Osteocyte (in vitro differentiated cells): ENCODE data around the gene SLC31A2. TPM values are rescaled to one million over a fixed set of nuclear protein-coding genes. Genes with fewer than 3 reads are reported as not detected.

Experiments
- DNase-seq: peaks from one replicate; pipeline ENCODE4 v3.0.0; 2021; ENCODE audit warnings: mixed read lengths; ENCODE audit not compliant: unreplicated experiment; ENCODE audit errors: extremely low spot score
- H3K27ac Mint-ChIP-seq: one replicate; pipeline ENCODE4 v1.8.0; 2021; ENCODE audit warnings: mild to moderate bottlenecking, mixed read lengths; ENCODE audit not compliant: unreplicated experiment
- H3K27me3 Mint-ChIP-seq: one replicate; pipeline ENCODE4 v1.8.0; 2021; ENCODE audit warnings: mixed read lengths; ENCODE audit not compliant: unreplicated experiment
- H3K36me3 Mint-ChIP-seq: one replicate; pipeline ENCODE4 v1.8.0; 2021; ENCODE audit warnings: mixed read lengths; ENCODE audit not compliant: unreplicated experiment
- H3K4me1 Mint-ChIP-seq: one replicate; pipeline ENCODE4 v1.8.0; 2021; ENCODE audit warnings: mixed read lengths; ENCODE audit not compliant: unreplicated experiment
- H3K4me3 Mint-ChIP-seq: one replicate; pipeline ENCODE4 v1.8.0; 2021; ENCODE audit warnings: mild to moderate bottlenecking, moderate library complexity, mixed read lengths; ENCODE audit not compliant: unreplicated experiment
- H3K9me3 Mint-ChIP-seq: one replicate; pipeline ENCODE4 v1.8.0; 2021; ENCODE audit warnings: mixed read lengths; ENCODE audit not compliant: unreplicated experiment
- CTCF ChIP-seq: fragments of 200-600 bp; sonication (generic); IDR thresholded peaks from 2 replicates; pipeline ENCODE4 v1.5.0; 2021; ENCODE audit warnings: antibody characterized with exemption, mild to moderate bottlenecking, moderate library complexity
- total RNA-seq: library from RNA; stranded (reverse); gene quantifications from 2 replicates; pipeline ENCODE4 v1.2.1, GENCODE V29; 2021

Gene SLC31A2
- total RNA-seq, 1 donor from 2014 or later: 3.3 TPM

- H3K36me3 Mint-ChIP-seq: peaks cover 48% of the 10 kb centered on the region
- no peaks in the 10 kb centered on the region for H3K27me3 Mint-ChIP-seq
- no peak for DNase-seq
- no peak overlapping the region for H3K27ac Mint-ChIP-seq
- no peak overlapping the region for H3K4me3 Mint-ChIP-seq
- H3K4me1 Mint-ChIP-seq: no peaks in the 10 kb centered on the region
- no peak for TF ChIP-seq CTCF
- H3K9me3 Mint-ChIP-seq: no peaks in the 10 kb centered on the region
These were observed 55.1 kb downstream of the SLC31A2 start for GRCh38 chr9:113205861-113206260.

GRCh38 chr9:113210815-113211214, 60.0 kb downstream of the SLC31A2 start:
- Mint-ChIP-seq H3K4me1 (peaks cover 2% of the 10 kb centered on the region), H3K9me3 (no peaks in the 10 kb centered on the region), H3K27me3 (no peaks in the 10 kb centered on the region), H3K4me3 (no peak overlapping the region), H3K36me3 (peaks cover 35% of the 10 kb centered on the region), H3K27ac (no peak overlapping the region)
- TF ChIP-seq CTCF: no peak
- DNase-seq: no peak

Other genes starting within 250 kb of the SLC31A2 start
- 6.4 and 7.3 TPM in 2 replicates for gene ZNF883, start 138.8 kb upstream of the SLC31A2 start, total RNA-seq
- gene ZFP37, start 94.3 kb upstream of the SLC31A2 start, total RNA-seq: 5.9 and 7.0 TPM in 2 replicates
- 30.8 and 31.9 TPM in 2 replicates for gene FKBP15, start 70.3 kb downstream of the SLC31A2 start, total RNA-seq
- gene SLC31A1, start 70.5 kb downstream of the SLC31A2 start, total RNA-seq: 22.1 and 22.4 TPM in 2 replicates
- gene CDC26, start 124.6 kb downstream of the SLC31A2 start, total RNA-seq: 26.3 and 28.2 TPM in 2 replicates
- gene PRPF4, start 124.7 kb downstream of the SLC31A2 start, total RNA-seq: 21.0 and 22.0 TPM in 2 replicates
- gene RNF183, start 152.4 kb downstream of the SLC31A2 start, total RNA-seq: not detected in 2 replicates
- 2.2 and 3.4 TPM in 2 replicates for gene WDR31, start 189.3 kb downstream of the SLC31A2 start, total RNA-seq
- gene BSPRY, start 198.5 kb downstream of the SLC31A2 start, total RNA-seq: not detected in 2 replicates
- gene HDHD3, start 226.0 kb downstream of the SLC31A2 start, total RNA-seq: 12.2 and 12.7 TPM in 2 replicates